Thyroid gland (tissue), 4 donors: ENCODE data around the gene SETBP1.

Source experiments
- CTCF ChIP-seq, 6 experiments: fragments of 200-600 bp in 3 of 6; fragments of 450-650 bp in 3 of 6; sonication (generic) in 3 of 6; IDR thresholded peaks; one replicate each; pipeline ENCODE4 v1.5.1; 2016 to 2019; ENCODE audit warnings: antibody characterized with exemption in 6 of 6, mild to moderate bottlenecking in 2 of 6, inconsistent platforms in 1 of 6, moderate library complexity in 1 of 6
- POLR2A ChIP-seq, 2 donors: fragments of 450-650 bp; IDR thresholded peaks; one replicate each; pipeline ENCODE4 v1.6.1; 2017; ENCODE audit warnings: antibody characterized with exemption in 2 of 2, mild to moderate bottlenecking in 2 of 2, moderate library complexity in 1 of 2

GRCh38 chr18:44816050-44816449 lies 135.4 kb downstream of the SETBP1 start:
- TF ChIP-seq CTCF (IDR thresholded peaks at IDR 0.05) (no peak), POLR2A (IDR thresholded peaks at IDR 0.05) (no peak)
